Neuronal stem cell (in vitro differentiated cells): ENCODE measurements around the gene SOST.

Experiments
- DNase-seq: peaks from one replicate; pipeline ENCODE4 v3.0.0-alpha.2; 2013; ENCODE audit warnings: low spot score
- H2AFZ ChIP-seq: one replicate; pipeline ENCODE4 v1.6.1; 2013; ENCODE audit warnings: mild to moderate bottlenecking, low read length, inconsistent platforms
- H2AK5ac ChIP-seq: 2 replicates; pipeline ENCODE4 v1.6.1; 2013; ENCODE audit warnings: low read depth, mild to moderate bottlenecking, inconsistent platforms, low read length, moderate library complexity, mixed read lengths
- H2BK120ac ChIP-seq: 2 replicates; pipeline ENCODE4 v1.6.1; 2013; ENCODE audit warnings: low read depth, mild to moderate bottlenecking, inconsistent platforms, low read length, moderate library complexity, mixed read lengths
- H2BK12ac ChIP-seq: one replicate; pipeline ENCODE4 v1.6.1; 2013; ENCODE audit warnings: low read length, inconsistent platforms
- H2BK15ac ChIP-seq: 2 replicates; pipeline ENCODE4 v1.6.1; 2013; ENCODE audit warnings: mild to moderate bottlenecking, low read length, inconsistent platforms, mixed read lengths
- H2BK5ac ChIP-seq: one replicate; pipeline ENCODE4 v1.6.1; 2013; ENCODE audit warnings: inconsistent platforms, mild to moderate bottlenecking, low read length, moderate library complexity
- H3K14ac ChIP-seq: one replicate; pipeline ENCODE4 v1.6.1; 2013; ENCODE audit warnings: low read length, inconsistent platforms
- H3K18ac ChIP-seq: 2 replicates; pipeline ENCODE4 v1.6.1; 2013; ENCODE audit warnings: low read length, inconsistent platforms
- H3K23ac ChIP-seq: 2 replicates; pipeline ENCODE4 v1.6.1; 2013; ENCODE audit warnings: low read depth, mild to moderate bottlenecking, mixed read lengths, low read length, inconsistent platforms; ENCODE audit not compliant: poor library complexity
- H3K27ac ChIP-seq: replicated peaks from 3 replicates; pipeline ENCODE4 v1.5.1; 2013; ENCODE audit warnings: low read length, inconsistent platforms
- H3K27me3 ChIP-seq, 3 experiments: 2 replicates each; pipeline ENCODE4 v1.6.1; 2013; ENCODE audit warnings: low read length in 3 of 3, mild to moderate bottlenecking in 2 of 3, inconsistent platforms in 1 of 3, low read depth in 1 of 3, mixed read lengths in 1 of 3, moderate library complexity in 1 of 3; ENCODE audit not compliant: control insufficient read depth in 3 of 3, insufficient read depth in 3 of 3
- H3K36me3 ChIP-seq, 2 donors: replicated peaks in 1 of 2; 2 replicates each; pipeline ENCODE4 v1.6.1; 2013; ENCODE audit warnings: low read length in 2 of 2; ENCODE audit not compliant: control insufficient read depth in 2 of 2, insufficient read depth in 2 of 2
- H3K4ac ChIP-seq: 2 replicates; pipeline ENCODE4 v1.6.1; 2013; ENCODE audit warnings: inconsistent platforms, mild to moderate bottlenecking, low read length, moderate library complexity
- H3K4me1 ChIP-seq, 2 donors: 1 replicate in 1 of 2; 2 replicates in 1 of 2; pipeline ENCODE4 v1.6.1; 2013; ENCODE audit warnings: low read length in 2 of 2, low read depth in 1 of 2; ENCODE audit not compliant: control insufficient read depth in 2 of 2, insufficient read depth in 1 of 2
- H3K4me2 ChIP-seq: one replicate; pipeline ENCODE4 v1.6.1; 2013; ENCODE audit warnings: mild to moderate bottlenecking, low read length, inconsistent platforms; ENCODE audit not compliant: insufficient read depth, poor library complexity, severe bottlenecking
- H3K4me3 ChIP-seq, 2 donors: 2 replicates each; pipeline ENCODE4 v1.5.1; 2013; ENCODE audit warnings: low read length in 2 of 2, mild to moderate bottlenecking in 2 of 2, inconsistent platforms in 1 of 2, moderate library complexity in 1 of 2
- H3K79me1 ChIP-seq: one replicate; pipeline ENCODE4 v1.6.1; 2013; ENCODE audit warnings: low read depth, mild to moderate bottlenecking, inconsistent platforms, low read length, moderate library complexity
- H3K9ac ChIP-seq: one replicate; pipeline ENCODE4 v1.6.1; 2013; ENCODE audit warnings: mild to moderate bottlenecking, low read depth, low read length, inconsistent platforms; ENCODE audit not compliant: poor library complexity
- H3K9me3 ChIP-seq, 2 donors: replicated peaks in 1 of 2; 2 replicates each; pipeline versions ENCODE3 to v1.6.1; 2013; ENCODE audit warnings: low read length in 2 of 2, mild to moderate bottlenecking in 2 of 2, inconsistent platforms in 1 of 2, low read depth in 1 of 2, mixed read lengths in 1 of 2, moderate library complexity in 1 of 2; ENCODE audit not compliant: control insufficient read depth in 2 of 2, insufficient read depth in 1 of 2
- H4K8ac ChIP-seq: one replicate; pipeline ENCODE4 v1.6.1; 2013; ENCODE audit warnings: low read depth, mild to moderate bottlenecking, inconsistent platforms, low read length, moderate library complexity
- H4K91ac ChIP-seq: one replicate; pipeline ENCODE4 v1.6.1; 2013; ENCODE audit warnings: low read length, low read depth, mild to moderate bottlenecking, inconsistent platforms; ENCODE audit not compliant: poor library complexity
- WGBS, 2 donors: extraction: QIAGEN DNeasy Blood & Tissue Kit; methylation state at CpG; one replicate each; pipeline ENCODE4 v1.1.7; 2013; ENCODE audit warnings: missing lambda C conversion rate in 2 of 2, mixed read lengths in 1 of 2; ENCODE audit not compliant: insufficient read length in 2 of 2, insufficient replicate concordance in 1 of 2; ENCODE audit errors: extremely low coverage in 2 of 2; 5-methylcytosine and 5-hydroxymethylcytosine counted together

Gene SOST

DNA sequence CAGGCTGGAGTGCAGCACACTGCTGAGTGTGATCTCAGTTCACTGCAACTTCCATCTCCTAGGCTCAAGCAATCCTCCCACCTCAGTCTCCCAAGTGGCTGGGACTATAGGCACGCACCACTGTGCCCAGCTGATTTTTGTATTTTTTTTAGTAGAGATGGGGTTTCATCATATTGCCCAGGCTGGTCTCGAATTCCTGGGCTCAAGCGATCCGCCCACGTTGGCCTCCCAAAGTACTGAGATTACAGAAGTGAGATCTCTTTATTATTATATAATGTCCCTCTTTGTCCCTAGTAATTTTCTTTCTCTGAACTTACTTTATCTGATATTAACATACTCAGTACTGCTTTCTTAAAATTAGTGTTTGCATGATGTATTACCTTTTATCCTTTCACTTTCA is 29.9 kb upstream of the SOST start:
- Histone ChIP-seq H3K4me1 (no peaks in the 10 kb centered on the region), H3K27me3 (peaks cover 0 to 4% (median 0%) of the 10 kb centered on the region in 3 experiments), H3K27ac (no peak overlapping the region), H3K4me2 (no peak overlapping the region), H4K91ac (no peak overlapping the region), H3K18ac (no peak overlapping the region), H2BK15ac (no peak overlapping the region), H3K9ac (no peak overlapping the region), H2BK5ac (no peak overlapping the region), H3K9me3 (peaks cover 0 to 2% of the 10 kb centered on the region in 2 donors), H3K23ac (no peak overlapping the region), H3K14ac (no peak overlapping the region), H2BK12ac (no peak overlapping the region), H4K8ac (no peak overlapping the region), H2BK120ac (no peak overlapping the region), H3K4me3 (no peak overlapping the region), H3K36me3 (no peaks in the 10 kb centered on the region), H2AFZ (no peak overlapping the region), H2AK5ac (no peak overlapping the region), H3K4ac (no peak overlapping the region), H3K79me1 (no peaks in the 10 kb centered on the region)
- no peak for DNase-seq
- no CpG with 5 or more reads among the region's 5 CpGs for WGBS, 2 donors

- no peak overlapping the region for H3K27ac ChIP-seq
- H3K4ac ChIP-seq: no peak overlapping the region
- H3K23ac ChIP-seq: no peak overlapping the region
These were observed 29.1 kb upstream of the SOST start for GRCh38 chr17:43787728-43788127.

GRCh38 chr17:43784628-43785101 is 26.1 kb upstream of the SOST start:
- no peak overlapping the region for H3K27ac ChIP-seq
- no peak overlapping the region for H3K18ac ChIP-seq
- H3K79me1 ChIP-seq: no peaks in the 10 kb centered on the region
- H4K8ac ChIP-seq: no peak overlapping the region
- H3K9ac ChIP-seq: no peak overlapping the region
- no peak overlapping the region for H2BK5ac ChIP-seq
- no peak overlapping the region for H3K14ac ChIP-seq
- peaks cover 0 to 2% of the 10 kb centered on the region in 2 donors for H3K4me1 ChIP-seq
- no peaks in the 10 kb centered on the region for H3K36me3 ChIP-seq
- no peak overlapping the region for H2AFZ ChIP-seq
- no peak for DNase-seq
- H2BK12ac ChIP-seq: no peak overlapping the region
- H2AK5ac ChIP-seq: no peak overlapping the region
- peaks cover 0 to 40% (median 9%) of the 10 kb centered on the region in 3 experiments for H3K27me3 ChIP-seq
- no peak overlapping the region for H3K23ac ChIP-seq
- no peak overlapping the region for H2BK15ac ChIP-seq
- no CpG with 5 or more reads among the region's 5 CpGs for WGBS, 2 donors
- no peak overlapping the region for H3K4me3 ChIP-seq
- H2BK120ac ChIP-seq: no peak overlapping the region
- no peak overlapping the region for H4K91ac ChIP-seq
- H3K9me3 ChIP-seq: peaks cover 0 to under 1% of the 10 kb centered on the region in 2 donors
- H3K4me2 ChIP-seq: no peak overlapping the region
- H3K4ac ChIP-seq: no peak overlapping the region

More at GRCh38 chr17:43787728-43788127, 29.1 kb upstream of the SOST start:
- no peak overlapping the region for H2BK15ac ChIP-seq
- H3K18ac ChIP-seq: no peak overlapping the region
- WGBS, 2 donors: no CpG with 5 or more reads among the region's 2 CpGs
- no peak overlapping the region for H3K4me3 ChIP-seq
- H2BK5ac ChIP-seq: no peak overlapping the region
- no peak overlapping the region for H3K4me2 ChIP-seq
- DNase-seq: no peak
- no peaks in the 10 kb centered on the region for H3K36me3 ChIP-seq
- H4K8ac ChIP-seq: no peak overlapping the region
- H3K9ac ChIP-seq: no peak overlapping the region
- no peak overlapping the region for H2AFZ ChIP-seq
- no peak overlapping the region for H2BK12ac ChIP-seq
- H3K79me1 ChIP-seq: no peaks in the 10 kb centered on the region
- no peak overlapping the region for H4K91ac ChIP-seq
- no peak overlapping the region for H2BK120ac ChIP-seq
- H3K4me1 ChIP-seq: no peaks in the 10 kb centered on the region
- no peak overlapping the region for H2AK5ac ChIP-seq
- no peak overlapping the region for H3K14ac ChIP-seq
- peaks cover 0 to 11% (median 0%) of the 10 kb centered on the region in 3 experiments for H3K27me3 ChIP-seq
- peaks cover 0 to 2% of the 10 kb centered on the region in 2 donors for H3K9me3 ChIP-seq

DNA sequence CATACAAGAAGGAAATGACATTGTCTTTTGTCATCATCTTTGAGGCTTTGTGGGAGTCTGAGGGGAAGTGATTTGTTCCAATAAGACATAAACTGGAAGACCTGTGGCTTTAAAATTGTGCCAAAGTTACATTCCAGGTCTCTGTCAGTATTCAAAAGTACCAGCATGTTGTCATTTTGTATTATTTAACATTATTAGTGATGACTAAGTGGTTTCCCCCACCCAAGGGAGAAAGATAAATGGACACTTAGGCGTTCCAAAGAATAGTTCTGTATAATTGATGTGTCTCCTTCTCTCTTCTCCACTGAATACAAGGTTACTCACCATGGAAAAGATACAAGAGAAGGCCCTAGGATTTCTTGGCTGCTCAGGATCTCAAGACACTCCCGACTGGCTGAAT is 25.5 kb upstream of the SOST start:
- Histone ChIP-seq H3K9ac (no peak overlapping the region), H3K9me3 (no peaks in the 10 kb centered on the region), H3K79me1 (no peaks in the 10 kb centered on the region), H2BK12ac (no peak overlapping the region), H2BK5ac (no peak overlapping the region), H3K14ac (no peak overlapping the region), H2AFZ (no peak overlapping the region), H3K27me3 (peaks cover 0 to 45% (median 14%) of the 10 kb centered on the region in 3 experiments), H3K18ac (no peak overlapping the region), H3K27ac (no peak overlapping the region), H3K23ac (no peak overlapping the region), H3K4me3 (no peak overlapping the region), H2BK120ac (no peak overlapping the region), H2AK5ac (no peak overlapping the region), H2BK15ac (no peak overlapping the region), H3K4me2 (no peak overlapping the region), H3K4me1 (peaks cover 4% of the 10 kb centered on the region in 2 donors), H3K4ac (no peak overlapping the region), H3K36me3 (no peaks in the 10 kb centered on the region), H4K8ac (no peak overlapping the region), H4K91ac (no peak overlapping the region)
- DNase-seq: no peak
- no CpG with 5 or more reads among the region's 2 CpGs for WGBS, 2 donors
